AG04449 (cell line): ENCODE measurements around the gene ACTL7B.

Experiments used
- CTCF ChIA-PET: fragments of 350-600 bp; formaldehyde crosslinking; extraction: SDS; loops from one replicate; lab custom pipeline; 2021; ENCODE audit warnings: antibody characterized with exemption; lab: Yijun Ruan, JAX
- POLR2A ChIA-PET: fragments of 400-600, 350-600 bp; formaldehyde crosslinking; extraction: SDS; loops from one replicate; lab custom pipeline; 2020; ENCODE audit warnings: antibody characterized with exemption, inconsistent platforms; lab: Yijun Ruan, JAX
- DNase-seq: peaks from one replicate; pipeline ENCODE4 v3.0.0-alpha.2; 2010; ENCODE audit warnings: low read depth, low spot score
- H3K4me3 ChIP-seq: 2 replicates; pipeline ENCODE4 v1.5.1; 2011; ENCODE audit warnings: low read depth, mild to moderate bottlenecking, control low read depth, low read length
- CTCF ChIP-seq: IDR thresholded peaks from one replicate; pipeline ENCODE4 v1.5.1; 2011; ENCODE audit warnings: mild to moderate bottlenecking, moderate library complexity, low read length, control low read depth, inconsistent platforms; ENCODE audit not compliant: insufficient read depth; ENCODE audit errors: missing control alignments

The ACTL7B gene

GRCh38 chr9:108859459-108860114, 3.8 kb upstream of the ACTL7B start:
- TF ChIP-seq CTCF = no peak
- H3K4me3 ChIP-seq = no peak overlapping the region
- ChIA-PET POLR2A (no interaction called here), CTCF (no interaction called here)
- DNase-seq = no peak

GRCh38 chr9:108857572-108857971, 1.8 kb upstream of the ACTL7B start:
- ChIA-PET CTCF (no interaction called here), POLR2A (no interaction called here)

GRCh38 chr9:108855529-108855886, 278 bp downstream of the ACTL7B start:
- CTCF ChIA-PET = no interaction called here
- TF ChIP-seq CTCF = no peak
- no peak for DNase-seq
- POLR2A ChIA-PET = no interaction called here
- no peak overlapping the region for H3K4me3 ChIP-seq

More at GRCh38 chr9:108857572-108857971, 1.8 kb upstream of the ACTL7B start:
- no peak for TF ChIP-seq CTCF
- no peak for DNase-seq
- H3K4me3 ChIP-seq = no peak overlapping the region

GRCh38 chr9:108854641-108855528, 901 bp downstream of the ACTL7B start:
- POLR2A ChIA-PET = no interaction called here
- no peak for DNase-seq
- CTCF ChIA-PET = no interaction called here
- H3K4me3 ChIP-seq = no peak overlapping the region
- TF ChIP-seq CTCF = no peak

- H3K4me3 ChIP-seq = no peak overlapping the region
- ChIA-PET POLR2A (no interaction called here), CTCF (interaction anchor here (1.2 kb wide), 1 partner anchor 100 kb away, joined by 4 read pairs; no protein-coding TSS in a partner anchor)
- no peak for DNase-seq
- TF ChIP-seq CTCF = no peak
Measured at GRCh38 chr9:108854094-108854493, 1.7 kb downstream of the ACTL7B start.

- no peak for DNase-seq
- ChIA-PET CTCF (interaction anchor here (1.0 kb wide), 1 partner anchor 550 kb away, joined by 3 read pairs; no protein-coding TSS in a partner anchor), POLR2A (no interaction called here)
- H3K4me3 ChIP-seq = no peak overlapping the region
- no peak for TF ChIP-seq CTCF
Measured at GRCh38 chr9:108852079-108852478, 3.7 kb downstream of the ACTL7B start.
